ENCODE results near the gene NIPAL4.

DNA sequence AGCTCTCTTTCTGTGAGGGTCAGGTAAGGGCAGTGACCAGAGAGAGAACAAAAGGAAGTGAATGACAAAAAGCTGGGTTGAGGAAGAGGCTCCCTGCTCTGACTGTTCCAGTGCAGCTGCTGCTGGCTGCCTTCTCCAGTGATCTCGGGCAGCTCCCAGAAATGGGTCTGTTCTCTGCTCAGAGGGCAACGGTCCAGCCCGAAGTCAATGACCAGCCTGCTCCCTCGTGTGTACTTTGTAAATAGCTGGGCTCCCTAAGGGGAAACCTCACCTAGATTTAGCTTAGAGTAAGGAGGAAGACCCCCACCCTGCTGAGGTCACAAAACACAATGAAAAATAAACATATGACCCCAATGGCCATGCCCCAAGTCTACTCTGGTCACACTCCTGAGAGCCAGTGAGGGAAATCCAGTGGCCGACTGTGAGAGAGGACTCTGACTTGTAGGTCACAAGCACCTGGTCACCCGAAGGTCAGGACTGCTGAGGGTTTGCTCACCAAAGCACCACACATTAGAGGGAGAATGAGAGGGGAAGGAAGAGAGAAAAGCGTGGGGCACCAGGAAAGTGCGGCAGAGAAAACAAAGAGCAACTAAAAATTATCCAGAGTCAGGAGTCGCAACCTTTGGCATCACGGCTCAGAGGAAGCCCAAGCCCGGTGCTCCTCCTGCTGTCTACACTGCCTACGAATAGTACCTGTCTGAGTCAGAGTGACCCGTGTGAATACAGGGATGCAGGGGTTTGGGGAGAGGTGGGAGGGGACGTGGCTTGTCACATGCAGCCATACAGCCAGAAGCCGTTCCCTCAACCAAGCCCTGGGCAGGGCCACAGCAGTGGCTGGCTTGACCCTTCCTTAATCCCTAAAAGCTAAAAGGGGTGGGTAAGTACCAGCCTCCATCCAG lies 19.8 kb downstream of the NIPAL4 start:
- TF ChIP-seq, protein P1, sequence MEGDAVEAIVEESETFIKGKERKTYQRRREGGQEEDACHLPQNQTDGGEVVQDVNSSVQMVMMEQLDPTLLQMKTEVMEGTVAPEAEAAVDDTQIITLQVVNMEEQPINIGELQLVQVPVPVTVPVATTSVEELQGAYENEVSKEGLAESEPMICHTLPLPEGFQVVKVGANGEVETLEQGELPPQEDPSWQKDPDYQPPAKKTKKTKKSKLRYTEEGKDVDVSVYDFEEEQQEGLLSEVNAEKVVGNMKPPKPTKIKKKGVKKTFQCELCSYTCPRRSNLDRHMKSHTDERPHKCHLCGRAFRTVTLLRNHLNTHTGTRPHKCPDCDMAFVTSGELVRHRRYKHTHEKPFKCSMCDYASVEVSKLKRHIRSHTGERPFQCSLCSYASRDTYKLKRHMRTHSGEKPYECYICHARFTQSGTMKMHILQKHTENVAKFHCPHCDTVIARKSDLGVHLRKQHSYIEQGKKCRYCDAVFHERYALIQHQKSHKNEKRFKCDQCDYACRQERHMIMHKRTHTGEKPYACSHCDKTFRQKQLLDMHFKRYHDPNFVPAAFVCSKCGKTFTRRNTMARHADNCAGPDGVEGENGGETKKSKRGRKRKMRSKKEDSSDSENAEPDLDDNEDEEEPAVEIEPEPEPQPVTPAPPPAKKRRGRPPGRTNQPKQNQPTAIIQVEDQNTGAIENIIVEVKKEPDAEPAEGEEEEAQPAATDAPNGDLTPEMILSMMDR (conservative IDR thresholded peaks at IDR 0.05), result no peak
- TF ChIP-seq EZH2 (IDR thresholded peaks at IDR 0.05; ENCODE audit: low read depth), result no peak

Measured in PC-9 (cell line).